ENCODE results near the gene CBFA2T3. TPM values are rescaled to one million over a fixed set of nuclear protein-coding genes. Genes with fewer than 3 reads are reported as not detected.
"Not testable (repeated sequence)": the region's sequence is repeated elsewhere in the genome, so short reads cannot be mapped to it uniquely, and the experiment has no call there.

The CBFA2T3 gene
- total RNA-seq, 2 donors from 2014 or later, result 3.2 to 4.4 TPM

DNA sequence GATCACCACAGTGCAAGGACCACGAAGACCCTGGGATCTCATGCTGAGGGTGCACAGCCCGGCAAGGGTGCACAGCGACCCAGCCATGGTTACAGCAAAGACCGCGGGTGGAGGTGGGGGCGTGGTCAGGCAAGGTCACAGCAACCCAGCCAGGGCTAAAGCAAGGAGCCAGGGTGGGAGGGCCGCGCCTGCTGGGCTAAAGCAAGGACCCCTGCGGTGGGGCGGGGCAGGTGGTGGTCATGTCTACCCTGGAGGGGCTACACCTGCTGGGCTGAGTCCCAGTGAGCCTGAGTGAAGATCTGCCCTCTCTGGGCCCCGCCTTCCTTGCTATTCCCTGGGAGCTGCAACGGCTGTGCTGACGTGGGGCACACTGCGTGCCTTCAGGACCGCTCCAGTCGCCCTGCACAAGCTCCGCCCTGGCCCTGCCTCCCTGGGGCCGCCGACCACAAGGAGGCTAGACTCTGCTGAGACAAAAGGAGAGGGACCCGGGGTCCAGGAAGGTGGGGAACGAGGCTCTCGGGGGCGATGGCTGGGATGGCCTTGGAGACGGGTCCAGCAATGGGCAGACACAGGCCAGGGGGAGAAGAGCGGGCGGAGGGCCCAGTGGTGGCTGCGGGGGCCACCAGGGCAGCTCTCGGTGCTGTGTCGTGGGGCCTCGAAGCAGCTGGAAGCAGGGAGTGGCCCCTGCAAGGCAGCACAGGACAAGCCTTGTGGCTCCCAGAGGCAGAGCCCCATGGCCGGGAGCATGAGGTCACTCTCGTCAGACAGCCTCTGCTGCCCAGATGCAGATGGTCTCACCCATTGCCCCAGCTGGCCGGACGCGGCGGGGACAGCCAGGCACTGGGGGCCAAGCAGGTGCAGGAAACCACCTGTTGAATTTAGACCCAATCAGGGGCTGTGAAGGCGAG, 52.8 kb downstream of the CBFA2T3 start:
- H3K36me3 Mint-ChIP-seq (ENCODE audit: low read depth), result no peaks in the 10 kb centered on the region
- H3K9me3 ChIP-seq (ENCODE audit: control insufficient read depth, low read length, poor library complexity, severe bottlenecking), result no peaks in the 10 kb centered on the region
- peaks cover 5% of the 10 kb centered on the region for H3K27me3 Mint-ChIP-seq
- H3K4me3 Mint-ChIP-seq, result no peak overlapping the region
- ATAC-seq (no peak), DNase-seq (no peak)
- H3K27ac Mint-ChIP-seq, result no peak overlapping the region
- peaks cover 2% of the 10 kb centered on the region for H3K4me1 Mint-ChIP-seq

DNA sequence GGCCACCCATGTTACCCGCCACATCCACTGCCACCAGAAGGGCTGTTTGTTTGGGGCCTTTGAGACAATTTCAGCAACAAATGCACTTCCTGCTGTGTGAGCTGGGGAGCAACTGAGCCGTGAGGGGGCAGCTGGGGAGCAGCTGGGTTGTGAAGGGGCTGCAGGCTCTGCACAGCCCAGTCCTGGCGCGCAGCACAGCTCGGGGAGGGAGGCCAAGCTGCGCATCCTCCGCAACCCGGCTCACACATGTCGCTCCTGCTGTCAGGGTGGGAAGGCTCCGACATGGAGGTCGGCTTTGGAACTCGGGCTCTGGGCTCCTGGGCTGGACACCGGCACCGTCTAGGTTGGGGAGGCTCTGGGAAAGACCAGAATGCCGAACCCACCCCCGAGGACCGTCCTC, 53.6 kb downstream of the CBFA2T3 start:
- Mint-ChIP-seq H3K4me1 (peaks cover 2% of the 10 kb centered on the region), H3K4me3 (no peak overlapping the region), H3K27ac (no peak overlapping the region), H3K36me3 (ENCODE audit: low read depth) (no peaks in the 10 kb centered on the region), H3K27me3 (peaks cover 5% of the 10 kb centered on the region)
- DNase-seq, result no peak
- no peaks in the 10 kb centered on the region for H3K9me3 ChIP-seq (ENCODE audit: control insufficient read depth, low read length, poor library complexity, severe bottlenecking)
- no peak for ATAC-seq

GRCh38 chr16:88922826-88923410, 54.1 kb downstream of the CBFA2T3 start:
- H3K4me3 Mint-ChIP-seq, result no peak overlapping the region
- no peak for ATAC-seq
- no peak overlapping the region for H3K27ac Mint-ChIP-seq
- no peak for DNase-seq
- peaks cover 5% of the 10 kb centered on the region for H3K27me3 Mint-ChIP-seq
- no peaks in the 10 kb centered on the region for H3K36me3 Mint-ChIP-seq (ENCODE audit: low read depth)
- H3K9me3 ChIP-seq (ENCODE audit: control insufficient read depth, low read length, poor library complexity, severe bottlenecking), result no peaks in the 10 kb centered on the region
- H3K4me1 Mint-ChIP-seq, result peaks cover 2% of the 10 kb centered on the region

GRCh38 chr16:88922114-88922825, 54.7 kb downstream of the CBFA2T3 start:
- Mint-ChIP-seq H3K4me3 (no peak overlapping the region), H3K36me3 (ENCODE audit: low read depth) (no peaks in the 10 kb centered on the region), H3K27me3 (peaks cover 5% of the 10 kb centered on the region), H3K27ac (no peak overlapping the region), H3K4me1 (peaks cover 2% of the 10 kb centered on the region)
- no peaks in the 10 kb centered on the region for H3K9me3 ChIP-seq (ENCODE audit: control insufficient read depth, low read length, poor library complexity, severe bottlenecking)
- no peak for DNase-seq
- ATAC-seq, result no peak

DNA sequence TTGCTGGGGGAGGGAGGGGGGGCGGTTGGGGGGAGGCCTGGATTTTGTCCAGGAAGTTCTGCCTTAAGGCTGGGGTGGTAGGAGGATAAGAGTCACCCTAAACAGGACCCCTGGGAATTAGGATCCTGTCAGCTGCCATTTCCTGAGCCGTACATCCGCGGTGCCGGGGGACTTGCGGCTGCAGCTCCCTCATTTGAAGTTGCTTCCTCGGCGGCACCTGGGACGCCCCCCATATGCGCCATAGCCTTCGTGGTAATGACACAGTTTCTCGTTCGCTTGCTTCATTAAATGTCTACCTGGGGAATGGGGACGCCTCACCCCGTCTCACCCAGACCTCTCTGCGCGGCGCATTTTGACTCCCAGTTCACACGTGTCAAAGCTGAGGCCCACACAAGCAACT, 55.4 kb downstream of the CBFA2T3 start:
- DNase-seq (no peak), ATAC-seq (no peak)
- Mint-ChIP-seq H3K4me3 (no peak overlapping the region), H3K27me3 (peaks cover 5% of the 10 kb centered on the region), H3K27ac (no peak overlapping the region), H3K4me1 (peaks cover 2% of the 10 kb centered on the region), H3K36me3 (ENCODE audit: low read depth) (no peaks in the 10 kb centered on the region)
- H3K9me3 ChIP-seq (ENCODE audit: control insufficient read depth, low read length, poor library complexity, severe bottlenecking), result no peaks in the 10 kb centered on the region

- DNase-seq (no peak), ATAC-seq (peak; percentile 64)
- no peaks in the 10 kb centered on the region for H3K9me3 ChIP-seq (ENCODE audit: control insufficient read depth, low read length, poor library complexity, severe bottlenecking)
- H3K4me3 Mint-ChIP-seq, result no peak overlapping the region
- H3K27me3 Mint-ChIP-seq, result peaks cover 5% of the 10 kb centered on the region
- no peaks in the 10 kb centered on the region for H3K36me3 Mint-ChIP-seq (ENCODE audit: low read depth)
- peaks cover 2% of the 10 kb centered on the region for H3K4me1 Mint-ChIP-seq
- H3K27ac Mint-ChIP-seq, result no peak overlapping the region
Measured at GRCh38 chr16:88920618-88921590, 56.1 kb downstream of the CBFA2T3 start.

DNA sequence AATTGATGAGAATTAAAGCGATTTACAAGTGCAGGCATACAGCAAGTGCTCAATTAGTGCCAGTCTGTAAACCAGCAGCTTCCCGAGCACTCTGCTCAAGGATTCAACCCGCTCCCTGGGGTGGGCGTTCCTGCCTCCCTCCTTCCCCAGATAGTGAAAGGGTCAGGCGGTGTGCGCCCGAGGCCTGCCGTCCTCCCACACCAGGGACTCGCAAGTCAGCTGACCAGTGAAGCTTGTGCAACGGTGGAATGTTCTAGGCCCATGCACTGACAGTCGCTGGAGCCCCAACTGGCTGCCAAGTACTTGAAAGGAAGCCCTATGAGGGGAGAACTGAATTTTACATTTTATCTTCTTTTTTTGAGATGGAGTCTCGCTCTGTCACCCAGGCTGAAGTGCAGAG, 57.1 kb downstream of the CBFA2T3 start:
- H3K4me1 Mint-ChIP-seq, result peaks cover 2% of the 10 kb centered on the region
- no peak overlapping the region for H3K4me3 Mint-ChIP-seq
- no peaks in the 10 kb centered on the region for H3K36me3 Mint-ChIP-seq (ENCODE audit: low read depth)
- H3K9me3 ChIP-seq (ENCODE audit: control insufficient read depth, low read length, poor library complexity, severe bottlenecking), result no peaks in the 10 kb centered on the region
- peaks cover 5% of the 10 kb centered on the region for H3K27me3 Mint-ChIP-seq
- H3K27ac Mint-ChIP-seq, result no peak overlapping the region
- no peak for ATAC-seq
- no peak for DNase-seq

DNA sequence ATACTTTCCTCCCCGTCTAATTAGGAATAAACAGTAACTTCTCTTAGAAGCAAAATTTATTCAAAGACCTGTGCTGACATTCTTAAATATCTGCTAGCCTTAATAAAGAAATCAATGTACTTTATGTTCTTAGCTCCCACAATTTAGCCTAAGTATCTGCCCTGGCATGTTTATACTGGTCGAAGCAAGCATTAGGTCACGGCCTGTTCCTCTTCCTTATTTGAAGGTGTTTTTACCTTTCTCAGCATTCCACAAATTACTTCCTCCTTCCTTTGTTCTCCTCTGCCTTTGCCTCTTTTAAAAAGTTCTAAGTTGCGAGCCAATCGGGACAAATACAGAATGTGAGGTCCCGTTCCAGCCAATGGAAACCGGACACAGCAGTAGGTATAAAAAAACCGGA, 58.1 kb downstream of the CBFA2T3 start:
- not testable (repeated sequence) for H3K27me3 Mint-ChIP-seq; H3K4me3 Mint-ChIP-seq; H3K9me3 ChIP-seq (ENCODE audit: control insufficient read depth, low read length, poor library complexity, severe bottlenecking); ATAC-seq; H3K36me3 Mint-ChIP-seq (ENCODE audit: low read depth); DNase-seq; H3K27ac Mint-ChIP-seq; H3K4me1 Mint-ChIP-seq

GRCh38 chr16:88917915-88918627, 58.9 kb downstream of the CBFA2T3 start:
- peaks cover 2% of the 10 kb centered on the region for H3K4me1 Mint-ChIP-seq
- H3K4me3 Mint-ChIP-seq, result no peak overlapping the region
- DNase-seq (no peak), ATAC-seq (no peak)
- H3K9me3 ChIP-seq (ENCODE audit: control insufficient read depth, low read length, poor library complexity, severe bottlenecking), result no peaks in the 10 kb centered on the region
- peaks cover 5% of the 10 kb centered on the region for H3K27me3 Mint-ChIP-seq
- H3K36me3 Mint-ChIP-seq (ENCODE audit: low read depth), result no peaks in the 10 kb centered on the region
- no peak overlapping the region for H3K27ac Mint-ChIP-seq

- peaks cover 5% of the 10 kb centered on the region for H3K27me3 Mint-ChIP-seq
- peaks cover 2% of the 10 kb centered on the region for H3K4me1 Mint-ChIP-seq
- no peak overlapping the region for H3K27ac Mint-ChIP-seq
- ATAC-seq (no peak), DNase-seq (no peak)
- H3K36me3 Mint-ChIP-seq (ENCODE audit: low read depth), result no peaks in the 10 kb centered on the region
- no peak overlapping the region for H3K4me3 Mint-ChIP-seq
- H3K9me3 ChIP-seq (ENCODE audit: control insufficient read depth, low read length, poor library complexity, severe bottlenecking), result no peaks in the 10 kb centered on the region
Measured at GRCh38 chr16:88917146-88917914, 59.7 kb downstream of the CBFA2T3 start.

DNA sequence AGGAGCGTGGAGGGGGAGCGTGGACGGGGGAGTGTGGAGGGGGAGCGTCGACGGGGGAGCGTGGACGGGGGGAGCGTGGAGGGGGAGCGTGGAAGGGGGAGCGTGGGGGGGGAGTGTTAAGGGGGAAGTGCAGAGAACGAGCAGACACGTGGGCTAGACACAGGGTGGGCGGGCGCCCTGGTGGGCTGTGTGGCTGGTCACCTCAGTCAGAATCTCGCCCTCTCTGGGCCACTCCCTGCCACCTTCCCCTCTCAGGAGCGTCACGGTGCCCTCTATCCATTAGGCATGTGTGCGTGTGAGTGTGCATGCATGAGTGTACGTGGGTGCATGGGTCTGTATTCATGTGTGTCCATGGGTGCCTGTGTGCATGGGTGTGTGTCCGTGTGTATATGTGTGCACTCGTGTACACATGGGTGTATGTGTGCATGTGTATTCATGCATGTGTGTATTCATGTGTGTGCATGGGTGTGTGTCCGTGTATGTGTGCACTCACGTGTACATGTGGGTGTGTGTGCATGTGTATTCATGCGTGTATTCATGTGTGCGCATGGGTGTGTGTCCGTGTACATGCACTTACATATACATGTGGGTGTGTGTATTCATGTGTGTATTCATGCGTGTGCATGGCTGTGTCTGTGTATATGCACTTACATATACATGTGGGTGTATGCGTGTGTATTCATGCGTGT, 61.2 kb downstream of the CBFA2T3 start:
- no peak for ATAC-seq
- Mint-ChIP-seq H3K4me3 (no peak overlapping the region), H3K4me1 (no peaks in the 10 kb centered on the region), H3K27ac (no peak overlapping the region), H3K36me3 (ENCODE audit: low read depth) (no peaks in the 10 kb centered on the region), H3K27me3 (peaks cover 5% of the 10 kb centered on the region)
- H3K9me3 ChIP-seq (ENCODE audit: control insufficient read depth, low read length, poor library complexity, severe bottlenecking), result no peaks in the 10 kb centered on the region
- no peak for DNase-seq

Measured in T-helper 17 cell (primary cell).